Uterus (tissue), 4 donors: ENCODE measurements around the gene TTLL12. TPM values are rescaled to one million over a fixed set of nuclear protein-coding genes. Genes with fewer than 3 reads are reported as not detected.
"Not testable (repeated sequence)": the region's sequence is repeated elsewhere in the genome, so short reads cannot be mapped to it uniquely, and the experiment has no call there.

Experiments
- DNase-seq, 2 donors: peaks; one replicate each; pipeline ENCODE4 v3.0.0-alpha.2; 2019 to 2020
- H3K27ac ChIP-seq, 2 donors: fragments of 200-600 bp; sonication (generic); 1 replicate in 1 of 2; 2 replicates in 1 of 2; pipeline ENCODE4 v1.5.1; 2016 to 2018
- H3K27me3 ChIP-seq, 2 donors: fragments of 200-600 bp; sonication (generic); one replicate each; pipeline ENCODE4 v1.5.1; 2018 to 2019; ENCODE audit warnings: control low read depth in 1 of 2
- H3K36me3 ChIP-seq, 2 donors: fragments of 200-600 bp; sonication (generic); one replicate each; pipeline ENCODE4 v1.5.1; 2019; ENCODE audit warnings: control low read depth in 1 of 2
- H3K4me1 ChIP-seq, 2 donors: fragments of 200-600 bp; sonication (generic); one replicate each; pipeline ENCODE4 v1.5.1; 2018 to 2019; ENCODE audit warnings: control low read depth in 1 of 2
- H3K4me3 ChIP-seq, 2 donors: fragments of 200-600 bp; sonication (generic); 1 replicate in 1 of 2; 2 replicates in 1 of 2; pipeline ENCODE4 v1.5.1; 2018 to 2019; ENCODE audit warnings: mild to moderate bottlenecking in 1 of 2
- H3K9me3 ChIP-seq, 2 donors: fragments of 200-600 bp; sonication (generic); one replicate each; pipeline ENCODE4 v1.5.1; 2019; ENCODE audit warnings: control low read depth in 1 of 2
- CTCF ChIP-seq, 4 experiments: fragments of 200-600 bp in 2 of 4; fragments of 450-650 bp in 2 of 4; sonication (generic) in 2 of 4; IDR thresholded peaks; one replicate each; pipeline ENCODE4 v1.5.1; 2016 to 2019; ENCODE audit warnings: antibody characterized with exemption in 4 of 4, mild to moderate bottlenecking in 2 of 4, moderate library complexity in 1 of 4
- POLR2A ChIP-seq, 2 donors: fragments of 450-650 bp; IDR thresholded peaks; one replicate each; pipeline ENCODE4 v1.6.1; 2016; ENCODE audit warnings: antibody characterized with exemption in 2 of 2, mild to moderate bottlenecking in 1 of 2, moderate library complexity in 1 of 2
- intact Hi-C: fragments of 100-400 bp; cut with DNase I; formaldehyde crosslinking; loops from one replicate; pipeline ENCODE4 v1.15.1; 2023; ENCODE audit warnings: low total_unique reads
- total RNA-seq, 4 donors: library from RNA; depleted of rRNA in 3 of 4; stranded (reverse); fragments of >200 nt in 3 of 4; gene quantifications; one replicate each; pipeline versions ENCODE4 v1.1.0 to v1.2.4, GENCODE V29; 2014 to 2023
- donor health status: DM: yes; HTN: yes; CAD: no.

The TTLL12 gene
- total RNA-seq, 4 donors from 2014 or later: 6.7 to 29.7 (median 17.3) TPM

GRCh38 chr22:43152003-43152356 lies 35.0 kb downstream of the TTLL12 start:
- Histone ChIP-seq H3K9me3 (no peaks in the 10 kb centered on the region), H3K4me3 (peak overlapping the region; percentile 53 to 75), H3K36me3 (no peaks in the 10 kb centered on the region), H3K4me1 (peaks cover 0 to 8% of the 10 kb centered on the region in 2 donors), H3K27ac (peak overlapping the region; percentile 65 to 80), H3K27me3 (no peaks in the 10 kb centered on the region)
- TF ChIP-seq CTCF (IDR thresholded peaks at IDR 0.05) (no peak), POLR2A (IDR thresholded peaks at IDR 0.05) (no peak)
- intact Hi-C loops: no loop called here
- DNase-seq: no peak

- Histone ChIP-seq H3K9me3 (no peaks in the 10 kb centered on the region), H3K27me3 (no peaks in the 10 kb centered on the region), H3K4me3 (peak within 1 kb of the TSS; percentile 53 to 75), H3K36me3 (no peaks in the 10 kb centered on the region), H3K27ac (peak within 1 kb of the TSS; percentile 65 to 80), H3K4me1 (peaks cover 0 to 8% of the 10 kb centered on the region in 2 donors)
- DNase-seq: peak; percentile 70 to 79
- TF ChIP-seq POLR2A (IDR thresholded peaks at IDR 0.05) (peak in 1 of 2 donors; percentile 42), CTCF (IDR thresholded peaks at IDR 0.05) (no peak)
- intact Hi-C loops: no loop called here
Observed at GRCh38 chr22:43151251-43152002, 35.5 kb downstream of the TTLL12 start, which contains the start of gene TSPO. TSS of gene TSPO (plus strand) at chr22:43151559. CDS start at chr22:43159239, 7,680 bp downstream.

- Histone ChIP-seq H3K4me1 (peaks cover 0 to 8% of the 10 kb centered on the region in 2 donors), H3K4me3 (peak overlapping the region; percentile 53 to 75), H3K27ac (peak overlapping the region; percentile 65 to 80), H3K9me3 (no peaks in the 10 kb centered on the region), H3K27me3 (no peaks in the 10 kb centered on the region), H3K36me3 (no peaks in the 10 kb centered on the region)
- DNase-seq: no peak
- intact Hi-C loops: no loop called here
- TF ChIP-seq POLR2A (IDR thresholded peaks at IDR 0.05) (no peak), CTCF (IDR thresholded peaks at IDR 0.05) (no peak)
Observed at GRCh38 chr22:43150731-43151206, 36.2 kb downstream of the TTLL12 start.

- TF ChIP-seq POLR2A (IDR thresholded peaks at IDR 0.05): no peak
- TF ChIP-seq CTCF (IDR thresholded peaks at IDR 0.05): no peak
- H3K27ac ChIP-seq: no peak overlapping the region
- H3K4me3 ChIP-seq: no peak overlapping the region
- H3K4me1 ChIP-seq: peaks cover 0 to 8% of the 10 kb centered on the region in 2 donors
- DNase-seq: no peak
- intact Hi-C loops: no loop called here
- H3K9me3 ChIP-seq: no peaks in the 10 kb centered on the region
- no peaks in the 10 kb centered on the region for H3K27me3 ChIP-seq
- H3K36me3 ChIP-seq: no peaks in the 10 kb centered on the region
Observed at GRCh38 chr22:43148581-43148980, 38.4 kb downstream of the TTLL12 start.

GRCh38 chr22:43147821-43148220 lies 39.1 kb downstream of the TTLL12 start:
- H3K36me3 ChIP-seq: no peaks in the 10 kb centered on the region
- no peaks in the 10 kb centered on the region for H3K9me3 ChIP-seq
- TF ChIP-seq CTCF (IDR thresholded peaks at IDR 0.05) (no peak), POLR2A (IDR thresholded peaks at IDR 0.05) (no peak)
- H3K27ac ChIP-seq: no peak overlapping the region
- no peaks in the 10 kb centered on the region for H3K27me3 ChIP-seq
- no peak overlapping the region for H3K4me3 ChIP-seq
- DNase-seq: no peak
- H3K4me1 ChIP-seq: peaks cover 0 to 8% of the 10 kb centered on the region in 2 donors
- intact Hi-C loops: no loop called here

- H3K4me3 ChIP-seq, H3K36me3 ChIP-seq, DNase-seq, H3K27me3 ChIP-seq, H3K27ac ChIP-seq, H3K4me1 ChIP-seq, H3K9me3 ChIP-seq, intact Hi-C loops: not testable (repeated sequence)
Observed at GRCh38 chr22:43146332-43146731, 40.6 kb downstream of the TTLL12 start.

- H3K27ac ChIP-seq, intact Hi-C loops, H3K4me3 ChIP-seq, H3K9me3 ChIP-seq, DNase-seq, H3K27me3 ChIP-seq, H3K4me1 ChIP-seq, H3K36me3 ChIP-seq: not testable (repeated sequence)
Observed at GRCh38 chr22:43145371-43145770, 41.6 kb downstream of the TTLL12 start.
